WTC11 (cell line): ENCODE measurements around the gene SHC2.
"Not testable (repeated sequence)": the region's sequence is repeated elsewhere in the genome, so short reads cannot be mapped to it uniquely, and the experiment has no call there.

Experiments
- ELF4 ChIP-seq: sonication (generic); formaldehyde crosslinking; IDR thresholded peaks from 2 replicates; pipeline ENCODE4 v1.8.1; 2022; ENCODE audit warnings: low read depth, mild to moderate bottlenecking, moderate library complexity, missing genetic modification reagents
- GABPB1 ChIP-seq: sonication (generic); formaldehyde crosslinking; IDR thresholded peaks from 2 replicates; pipeline ENCODE4 v1.8.1; 2023; ENCODE audit warnings: mild to moderate bottlenecking, missing genetic modification reagents
- GRHL2 ChIP-seq: fragments of 250-450 bp; sonication (Bioruptor Pico); IDR thresholded peaks from 2 replicates; pipeline ENCODE4 v1.8.0; 2022; ENCODE audit warnings: mild to moderate bottlenecking, moderate library complexity; ENCODE audit not compliant: insufficient replicate concordance, severe bottlenecking
- ZNF121 ChIP-seq: sonication (generic); formaldehyde crosslinking; IDR thresholded peaks from 2 replicates; pipeline ENCODE4 v1.8.0; 2023; ENCODE audit warnings: missing genetic modification reagents
- TF ChIP-seq, protein P1 (sequence below): fragments of 200-600 bp; IDR thresholded peaks from 2 replicates; pipeline ENCODE4 v1.8.0; 2022; ENCODE audit warnings: antibody characterized with exemption
- TF ChIP-seq, protein P2 (sequence below): sonication (generic); formaldehyde crosslinking; IDR thresholded peaks from 2 replicates; pipeline ENCODE4 v1.8.1; 2023; ENCODE audit warnings: mild to moderate bottlenecking, missing genetic modification reagents, moderate library complexity
- TF ChIP-seq, protein P3 (sequence below): sonication (generic); formaldehyde crosslinking; conservative IDR thresholded peaks from 2 replicates; pipeline ENCODE4 v1.8.1; 2022; ENCODE audit warnings: mild to moderate bottlenecking, missing genetic modification reagents
- TF ChIP-seq, protein P4 (sequence below): sonication (generic); formaldehyde crosslinking; IDR thresholded peaks from 2 replicates; pipeline ENCODE4 v1.8.0; 2022; ENCODE audit warnings: missing genetic modification reagents
- TF ChIP-seq, protein P5 (sequence below): sonication (generic); formaldehyde crosslinking; IDR thresholded peaks from 2 replicates; pipeline ENCODE4 v1.8.1; 2023; ENCODE audit warnings: mild to moderate bottlenecking, missing genetic modification reagents

DNA sequence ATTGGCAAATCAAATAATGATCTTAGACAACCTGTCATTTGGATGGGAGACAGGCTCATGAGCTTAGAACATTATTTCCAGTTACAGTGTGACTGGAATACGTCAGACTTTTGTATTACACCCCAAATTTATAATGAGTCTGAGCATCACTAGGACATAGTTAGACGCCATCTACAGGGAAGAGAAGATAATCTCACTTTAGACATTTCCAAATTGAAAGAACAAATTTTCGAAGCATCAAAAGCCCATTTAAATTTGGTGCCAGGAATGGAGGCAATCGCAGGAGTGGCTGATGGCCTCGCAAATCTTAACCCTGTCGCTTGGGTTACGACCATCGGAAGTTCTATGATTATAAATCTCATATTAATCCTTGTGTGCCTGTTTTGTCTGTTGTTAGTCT is 74.6 kb downstream of the SHC2 start:
- TF ChIP-seq, protein P1, sequence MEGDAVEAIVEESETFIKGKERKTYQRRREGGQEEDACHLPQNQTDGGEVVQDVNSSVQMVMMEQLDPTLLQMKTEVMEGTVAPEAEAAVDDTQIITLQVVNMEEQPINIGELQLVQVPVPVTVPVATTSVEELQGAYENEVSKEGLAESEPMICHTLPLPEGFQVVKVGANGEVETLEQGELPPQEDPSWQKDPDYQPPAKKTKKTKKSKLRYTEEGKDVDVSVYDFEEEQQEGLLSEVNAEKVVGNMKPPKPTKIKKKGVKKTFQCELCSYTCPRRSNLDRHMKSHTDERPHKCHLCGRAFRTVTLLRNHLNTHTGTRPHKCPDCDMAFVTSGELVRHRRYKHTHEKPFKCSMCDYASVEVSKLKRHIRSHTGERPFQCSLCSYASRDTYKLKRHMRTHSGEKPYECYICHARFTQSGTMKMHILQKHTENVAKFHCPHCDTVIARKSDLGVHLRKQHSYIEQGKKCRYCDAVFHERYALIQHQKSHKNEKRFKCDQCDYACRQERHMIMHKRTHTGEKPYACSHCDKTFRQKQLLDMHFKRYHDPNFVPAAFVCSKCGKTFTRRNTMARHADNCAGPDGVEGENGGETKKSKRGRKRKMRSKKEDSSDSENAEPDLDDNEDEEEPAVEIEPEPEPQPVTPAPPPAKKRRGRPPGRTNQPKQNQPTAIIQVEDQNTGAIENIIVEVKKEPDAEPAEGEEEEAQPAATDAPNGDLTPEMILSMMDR: not testable (repeated sequence)
- TF ChIP-seq, protein P2, sequence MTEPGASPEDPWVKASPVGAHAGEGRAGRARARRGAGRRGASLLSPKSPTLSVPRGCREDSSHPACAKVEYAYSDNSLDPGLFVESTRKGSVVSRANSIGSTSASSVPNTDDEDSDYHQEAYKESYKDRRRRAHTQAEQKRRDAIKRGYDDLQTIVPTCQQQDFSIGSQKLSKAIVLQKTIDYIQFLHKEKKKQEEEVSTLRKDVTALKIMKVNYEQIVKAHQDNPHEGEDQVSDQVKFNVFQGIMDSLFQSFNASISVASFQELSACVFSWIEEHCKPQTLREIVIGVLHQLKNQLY (CRISPR knock-in tag): not testable (repeated sequence)
- TF ChIP-seq, protein P3, sequence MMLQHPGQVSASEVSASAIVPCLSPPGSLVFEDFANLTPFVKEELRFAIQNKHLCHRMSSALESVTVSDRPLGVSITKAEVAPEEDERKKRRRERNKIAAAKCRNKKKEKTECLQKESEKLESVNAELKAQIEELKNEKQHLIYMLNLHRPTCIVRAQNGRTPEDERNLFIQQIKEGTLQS (CRISPR knock-in tag): not testable (repeated sequence)
- not testable (repeated sequence) for TF ChIP-seq ZNF121 (CRISPR knock-in tag); GABPB1 (CRISPR knock-in tag); ELF4 (CRISPR knock-in tag); GRHL2
- TF ChIP-seq, protein P4, sequence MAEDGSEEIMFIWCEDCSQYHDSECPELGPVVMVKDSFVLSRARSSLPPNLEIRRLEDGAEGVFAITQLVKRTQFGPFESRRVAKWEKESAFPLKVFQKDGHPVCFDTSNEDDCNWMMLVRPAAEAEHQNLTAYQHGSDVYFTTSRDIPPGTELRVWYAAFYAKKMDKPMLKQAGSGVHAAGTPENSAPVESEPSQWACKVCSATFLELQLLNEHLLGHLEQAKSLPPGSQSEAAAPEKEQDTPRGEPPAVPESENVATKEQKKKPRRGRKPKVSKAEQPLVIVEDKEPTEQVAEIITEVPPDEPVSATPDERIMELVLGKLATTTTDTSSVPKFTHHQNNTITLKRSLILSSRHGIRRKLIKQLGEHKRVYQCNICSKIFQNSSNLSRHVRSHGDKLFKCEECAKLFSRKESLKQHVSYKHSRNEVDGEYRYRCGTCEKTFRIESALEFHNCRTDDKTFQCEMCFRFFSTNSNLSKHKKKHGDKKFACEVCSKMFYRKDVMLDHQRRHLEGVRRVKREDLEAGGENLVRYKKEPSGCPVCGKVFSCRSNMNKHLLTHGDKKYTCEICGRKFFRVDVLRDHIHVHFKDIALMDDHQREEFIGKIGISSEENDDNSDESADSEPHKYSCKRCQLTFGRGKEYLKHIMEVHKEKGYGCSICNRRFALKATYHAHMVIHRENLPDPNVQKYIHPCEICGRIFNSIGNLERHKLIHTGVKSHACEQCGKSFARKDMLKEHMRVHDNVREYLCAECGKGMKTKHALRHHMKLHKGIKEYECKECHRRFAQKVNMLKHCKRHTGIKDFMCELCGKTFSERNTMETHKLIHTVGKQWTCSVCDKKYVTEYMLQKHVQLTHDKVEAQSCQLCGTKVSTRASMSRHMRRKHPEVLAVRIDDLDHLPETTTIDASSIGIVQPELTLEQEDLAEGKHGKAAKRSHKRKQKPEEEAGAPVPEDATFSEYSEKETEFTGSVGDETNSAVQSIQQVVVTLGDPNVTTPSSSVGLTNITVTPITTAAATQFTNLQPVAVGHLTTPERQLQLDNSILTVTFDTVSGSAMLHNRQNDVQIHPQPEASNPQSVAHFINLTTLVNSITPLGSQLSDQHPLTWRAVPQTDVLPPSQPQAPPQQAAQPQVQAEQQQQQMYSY (CRISPR knock-in tag): not testable (repeated sequence)
- TF ChIP-seq, protein P5, sequence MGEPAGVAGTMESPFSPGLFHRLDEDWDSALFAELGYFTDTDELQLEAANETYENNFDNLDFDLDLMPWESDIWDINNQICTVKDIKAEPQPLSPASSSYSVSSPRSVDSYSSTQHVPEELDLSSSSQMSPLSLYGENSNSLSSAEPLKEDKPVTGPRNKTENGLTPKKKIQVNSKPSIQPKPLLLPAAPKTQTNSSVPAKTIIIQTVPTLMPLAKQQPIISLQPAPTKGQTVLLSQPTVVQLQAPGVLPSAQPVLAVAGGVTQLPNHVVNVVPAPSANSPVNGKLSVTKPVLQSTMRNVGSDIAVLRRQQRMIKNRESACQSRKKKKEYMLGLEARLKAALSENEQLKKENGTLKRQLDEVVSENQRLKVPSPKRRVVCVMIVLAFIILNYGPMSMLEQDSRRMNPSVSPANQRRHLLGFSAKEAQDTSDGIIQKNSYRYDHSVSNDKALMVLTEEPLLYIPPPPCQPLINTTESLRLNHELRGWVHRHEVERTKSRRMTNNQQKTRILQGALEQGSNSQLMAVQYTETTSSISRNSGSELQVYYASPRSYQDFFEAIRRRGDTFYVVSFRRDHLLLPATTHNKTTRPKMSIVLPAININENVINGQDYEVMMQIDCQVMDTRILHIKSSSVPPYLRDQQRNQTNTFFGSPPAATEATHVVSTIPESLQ: not testable (repeated sequence)
